Activated B cell treated with CpG ODN at 0.5 μM for 24 hours (primary cell): ENCODE measurements around the gene FAM43B. TPM values are rescaled to one million over a fixed set of nuclear protein-coding genes. Genes with fewer than 3 reads are reported as not detected.

Experiments
- ATAC-seq: fragments of 200-7000 bp; cut with Tn5 transposase; one replicate; pipeline ENCODE4 v1.10.0; 2021; ENCODE audit warnings: low read depth, mild to moderate bottlenecking, moderate library complexity
- CTCF ChIA-PET: fragments of 350-600 bp; sonication (Branson Sonifier 250); formaldehyde crosslinking; loops from one replicate; lab custom pipeline; 2021; ENCODE audit warnings: antibody characterized with exemption; lab: Charles Lee
- POLR2A ChIA-PET: fragments of 350-600 bp; sonication (Branson Sonifier 250); formaldehyde crosslinking; loops from one replicate; lab custom pipeline; 2021; ENCODE audit warnings: antibody characterized with exemption; lab: Charles Lee
- DNase-seq: peaks from one replicate; pipeline ENCODE4 v3.0.0; 2022
- H3K27ac Mint-ChIP-seq: one replicate; pipeline ENCODE4 v1.8.0; 2020; ENCODE audit warnings: mixed read lengths
- H3K27me3 Mint-ChIP-seq: one replicate; pipeline ENCODE4 v1.8.0; 2021; ENCODE audit warnings: mixed read lengths
- H3K36me3 Mint-ChIP-seq: one replicate; pipeline ENCODE4 v1.8.0; 2021; ENCODE audit warnings: low read depth, mixed read lengths
- H3K4me1 Mint-ChIP-seq: one replicate; pipeline ENCODE4 v1.8.0; 2021; ENCODE audit warnings: mixed read lengths
- H3K4me3 Mint-ChIP-seq: one replicate; pipeline ENCODE4 v1.8.0; 2020; ENCODE audit warnings: mild to moderate bottlenecking, mixed read lengths
- H3K9me3 Mint-ChIP-seq: one replicate; pipeline ENCODE4 v1.8.0; 2020; ENCODE audit warnings: mixed read lengths
- intact Hi-C: fragments of 100-400 bp; cut with micrococcal nuclease; formaldehyde crosslinking; loops from one replicate; pipeline ENCODE4 v1.15.1; 2024
- total RNA-seq: library from RNA; stranded (reverse); gene quantifications from 2 replicates; pipeline ENCODE4 v1.2.3, GENCODE V29; 2022
- TF ChIP-seq, protein P1 (sequence below): fragments of 200-600 bp; IDR thresholded peaks from one replicate; pipeline ENCODE4 v1.8.0; 2022; ENCODE audit warnings: antibody characterized with exemption, mild to moderate bottlenecking

FAM43B gene
- total RNA-seq, 1 donor from 2014 or later: not detected

DNA sequence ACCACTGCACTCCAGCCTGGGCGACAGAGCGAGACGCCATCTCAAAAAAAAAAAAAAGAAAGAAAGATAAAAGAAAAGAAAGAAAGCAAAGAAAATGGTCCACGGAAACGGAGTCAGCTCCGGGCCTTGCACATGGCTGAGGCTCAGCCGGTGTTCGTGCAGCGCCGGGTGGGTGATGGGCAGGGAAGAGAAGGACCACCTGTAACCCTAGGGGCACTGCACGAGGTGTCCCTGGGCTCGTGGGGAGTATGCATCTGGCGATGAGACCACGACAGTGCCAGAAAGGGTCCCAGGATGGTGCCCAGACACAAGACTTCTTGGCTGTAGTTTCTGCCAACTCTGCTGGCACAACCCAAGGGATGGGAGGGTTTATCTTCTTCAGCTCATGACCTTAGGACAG is 42.4 kb downstream of the FAM43B start:
- intact Hi-C loops: no loop called here
- POLR2A ChIA-PET: no interaction called here
- H3K4me1 Mint-ChIP-seq: no peaks in the 10 kb centered on the region
- CTCF ChIA-PET: no interaction called here
- no peaks in the 10 kb centered on the region for H3K36me3 Mint-ChIP-seq
- H3K27me3 Mint-ChIP-seq: peaks cover 23% of the 10 kb centered on the region
- no peak overlapping the region for H3K27ac Mint-ChIP-seq
- TF ChIP-seq, protein P1, sequence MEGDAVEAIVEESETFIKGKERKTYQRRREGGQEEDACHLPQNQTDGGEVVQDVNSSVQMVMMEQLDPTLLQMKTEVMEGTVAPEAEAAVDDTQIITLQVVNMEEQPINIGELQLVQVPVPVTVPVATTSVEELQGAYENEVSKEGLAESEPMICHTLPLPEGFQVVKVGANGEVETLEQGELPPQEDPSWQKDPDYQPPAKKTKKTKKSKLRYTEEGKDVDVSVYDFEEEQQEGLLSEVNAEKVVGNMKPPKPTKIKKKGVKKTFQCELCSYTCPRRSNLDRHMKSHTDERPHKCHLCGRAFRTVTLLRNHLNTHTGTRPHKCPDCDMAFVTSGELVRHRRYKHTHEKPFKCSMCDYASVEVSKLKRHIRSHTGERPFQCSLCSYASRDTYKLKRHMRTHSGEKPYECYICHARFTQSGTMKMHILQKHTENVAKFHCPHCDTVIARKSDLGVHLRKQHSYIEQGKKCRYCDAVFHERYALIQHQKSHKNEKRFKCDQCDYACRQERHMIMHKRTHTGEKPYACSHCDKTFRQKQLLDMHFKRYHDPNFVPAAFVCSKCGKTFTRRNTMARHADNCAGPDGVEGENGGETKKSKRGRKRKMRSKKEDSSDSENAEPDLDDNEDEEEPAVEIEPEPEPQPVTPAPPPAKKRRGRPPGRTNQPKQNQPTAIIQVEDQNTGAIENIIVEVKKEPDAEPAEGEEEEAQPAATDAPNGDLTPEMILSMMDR: no peak
- ATAC-seq (no peak), DNase-seq (no peak)
- peaks cover 3% of the 10 kb centered on the region for H3K9me3 Mint-ChIP-seq
- H3K4me3 Mint-ChIP-seq: no peak overlapping the region

DNA sequence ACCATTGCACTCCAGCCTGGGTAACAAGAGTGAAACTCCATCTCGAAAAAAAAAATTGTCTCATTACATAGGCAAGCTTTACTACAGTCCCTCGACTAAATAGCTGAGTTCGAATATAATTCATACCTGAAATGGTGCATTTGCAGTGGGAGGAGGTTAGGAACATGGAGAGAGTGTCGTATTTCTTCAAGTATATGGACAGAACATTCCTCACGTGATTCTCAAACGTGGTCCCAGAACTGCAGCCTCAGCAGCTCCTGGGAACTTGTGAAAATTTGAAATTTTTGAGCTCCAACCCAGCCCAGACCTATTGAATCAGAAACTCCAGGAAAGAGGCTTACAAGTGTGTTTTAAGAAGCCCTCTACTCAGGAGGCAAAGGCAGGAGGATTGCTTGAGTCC is 43.7 kb downstream of the FAM43B start:
- Mint-ChIP-seq H3K9me3 (peaks cover 3% of the 10 kb centered on the region), H3K27ac (no peak overlapping the region), H3K4me3 (no peak overlapping the region), H3K36me3 (no peaks in the 10 kb centered on the region), H3K4me1 (no peaks in the 10 kb centered on the region), H3K27me3 (peaks cover 18% of the 10 kb centered on the region)
- CTCF ChIA-PET: no interaction called here
- DNase-seq (no peak), ATAC-seq (no peak)
- TF ChIP-seq, protein P1: no peak
- POLR2A ChIA-PET: no interaction called here
- intact Hi-C loops: no loop called here

DNA sequence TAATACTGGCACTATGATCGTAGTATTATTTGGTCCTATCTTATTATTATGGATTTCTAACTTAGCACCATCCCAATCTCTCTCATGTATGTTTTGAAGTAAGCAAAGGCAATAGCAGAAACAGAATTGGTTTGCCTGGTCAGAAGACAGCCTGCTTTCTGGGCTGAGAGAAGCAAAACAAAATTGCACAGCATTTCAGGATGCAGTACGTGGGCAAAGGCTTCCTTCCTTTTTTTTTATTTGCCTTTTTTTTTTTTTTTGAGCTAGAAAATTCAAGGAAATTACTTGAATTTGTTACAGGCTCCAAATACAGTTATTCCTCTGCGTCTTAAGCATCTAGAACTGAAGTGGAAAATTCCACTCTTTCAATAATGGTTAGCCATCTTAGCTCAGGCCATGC is 45.3 kb downstream of the FAM43B start:
- ChIA-PET CTCF (no interaction called here), POLR2A (no interaction called here)
- H3K27me3 Mint-ChIP-seq: peaks cover 8% of the 10 kb centered on the region
- no peaks in the 10 kb centered on the region for H3K4me1 Mint-ChIP-seq
- TF ChIP-seq, protein P1: no peak
- H3K9me3 Mint-ChIP-seq: peaks cover 3% of the 10 kb centered on the region
- intact Hi-C loops: no loop called here
- H3K36me3 Mint-ChIP-seq: no peaks in the 10 kb centered on the region
- DNase-seq (no peak), ATAC-seq (no peak)
- no peak overlapping the region for H3K27ac Mint-ChIP-seq
- no peak overlapping the region for H3K4me3 Mint-ChIP-seq

DNA sequence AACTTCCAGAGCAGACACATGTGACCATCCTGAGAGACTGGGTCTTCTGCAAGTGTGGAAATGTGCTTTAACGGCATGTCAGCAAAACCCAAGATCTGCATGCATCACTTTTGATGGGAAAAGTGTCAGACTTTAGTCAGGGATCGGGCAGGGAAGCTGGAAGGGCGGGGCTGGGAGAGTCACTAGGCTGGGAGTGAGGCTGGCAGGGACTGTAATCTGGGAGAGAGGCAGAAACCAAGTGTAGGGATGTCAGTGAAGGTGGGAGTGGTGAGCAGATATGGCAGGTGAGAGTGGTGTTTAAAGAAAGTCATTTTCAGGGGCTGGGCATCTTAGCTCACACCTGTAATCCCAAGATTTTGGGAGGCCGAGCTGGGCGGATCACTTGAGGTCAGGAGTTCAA is 47.8 kb downstream of the FAM43B start:
- no peak for DNase-seq
- ATAC-seq: no peak
- H3K36me3 Mint-ChIP-seq: no peaks in the 10 kb centered on the region
- H3K27ac Mint-ChIP-seq: no peak overlapping the region
- ChIA-PET CTCF (no interaction called here), POLR2A (no interaction called here)
- H3K9me3 Mint-ChIP-seq: peaks cover 3% of the 10 kb centered on the region
- intact Hi-C loops: no loop called here
- TF ChIP-seq, protein P1: no peak
- H3K4me1 Mint-ChIP-seq: no peaks in the 10 kb centered on the region
- H3K27me3 Mint-ChIP-seq: peaks cover 7% of the 10 kb centered on the region
- H3K4me3 Mint-ChIP-seq: no peak overlapping the region

DNA sequence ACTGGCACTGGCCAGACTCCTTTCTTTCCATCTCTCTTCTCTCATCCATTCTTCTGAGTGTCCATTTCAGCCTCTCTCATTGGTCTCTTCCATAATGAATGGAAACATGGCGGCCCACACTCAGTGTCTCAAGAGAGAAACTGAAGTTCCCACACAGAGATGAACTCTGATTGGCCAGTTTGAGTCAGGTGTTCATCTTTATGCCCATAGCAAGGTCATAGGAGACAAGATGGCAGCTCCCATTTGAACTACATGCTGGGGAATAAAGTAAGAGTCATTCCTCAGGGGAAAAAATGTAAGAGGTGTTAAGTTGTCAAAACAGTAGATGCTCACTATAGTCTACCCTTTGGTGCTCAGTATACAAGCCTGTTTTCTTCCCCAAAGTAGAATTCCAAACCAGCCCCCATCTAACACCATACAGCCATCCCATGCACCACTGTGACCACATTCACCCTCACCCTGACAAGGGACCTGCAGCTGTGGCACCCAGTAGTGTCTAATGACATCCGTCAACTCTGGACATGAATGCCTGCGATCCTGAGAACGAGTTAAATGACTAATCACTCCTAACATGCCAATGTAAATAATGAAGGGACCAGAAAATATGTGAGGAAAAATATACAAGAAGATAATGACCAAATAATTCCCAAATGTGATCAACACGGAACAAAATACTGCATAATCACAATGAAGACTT is 48.9 kb downstream of the FAM43B start:
- DNase-seq (no peak), ATAC-seq (no peak)
- CTCF ChIA-PET: no interaction called here
- no peaks in the 10 kb centered on the region for H3K4me1 Mint-ChIP-seq
- POLR2A ChIA-PET: no interaction called here
- no peak overlapping the region for H3K27ac Mint-ChIP-seq
- no peaks in the 10 kb centered on the region for H3K36me3 Mint-ChIP-seq
- no peak overlapping the region for H3K4me3 Mint-ChIP-seq
- H3K9me3 Mint-ChIP-seq: peaks cover 3% of the 10 kb centered on the region
- intact Hi-C loops: no loop called here
- peaks cover 6% of the 10 kb centered on the region for H3K27me3 Mint-ChIP-seq
- TF ChIP-seq, protein P1: no peak
